ENCODE results near the gene MAP3K13. TPM values are rescaled to one million over a fixed set of nuclear protein-coding genes. Genes with fewer than 3 reads are reported as not detected.
A peak's percentile ranks its signal among the peaks of the same experiment; 100 is the strongest.

The MAP3K13 gene
- 10 to 100 TPM in 3 of 4 donors, 1 to 10 TPM in 1; 8.8 to 47.8 (median 17.2) TPM for total RNA-seq

- TF ChIP-seq CTCF (IDR thresholded peaks at IDR 0.05) = peak in 1 of 4 experiments; percentile 3
- no peak for TF ChIP-seq POLR2A (IDR thresholded peaks at IDR 0.05)
These were observed at the start of gene MAP3K13 for GRCh38 chr3:185362850-185363661. Gene MAP3K13, plus strand, starts transcription at chr3:185363136. Its CDS starts 65,446 bp downstream, at chr3:185428582.

GRCh38 chr3:185313693-185314246 is 49.2 kb upstream of the MAP3K13 start:
- TF ChIP-seq CTCF (IDR thresholded peaks at IDR 0.05) (no peak), POLR2A (IDR thresholded peaks at IDR 0.05) (no peak)
- H3K36me3 ChIP-seq = no peaks in the 10 kb centered on the region
- H3K4me3 ChIP-seq = no peak overlapping the region
- H3K27me3 ChIP-seq = no peaks in the 10 kb centered on the region
- no peak overlapping the region for H3K27ac ChIP-seq
- DNase-seq = no peak
- peaks cover 0 to 6% of the 10 kb centered on the region in 2 donors for H3K9me3 ChIP-seq
- no peaks in the 10 kb centered on the region for H3K4me1 ChIP-seq
- intact Hi-C loops (cut with DNase I; ENCODE audit: low total_unique reads) = no loop called here

More at GRCh38 chr3:185362850-185363661, at the start of gene MAP3K13:
- Histone ChIP-seq H3K9me3 (no peaks in the 10 kb centered on the region), H3K36me3 (no peaks in the 10 kb centered on the region), H3K4me1 (no peaks in the 10 kb centered on the region), H3K27ac (peak within 1 kb of the TSS; percentile 71 to 76), H3K27me3 (no peaks in the 10 kb centered on the region), H3K4me3 (peak within 1 kb of the TSS; percentile 47 to 55)
- intact Hi-C loops (cut with DNase I; ENCODE audit: low total_unique reads) = no loop called here
- peak; percentile 60 to 82 for DNase-seq

- H3K36me3 ChIP-seq = no peaks in the 10 kb centered on the region
- no peak for DNase-seq
- H3K27ac ChIP-seq = peak overlapping the region in 1 of 2 donors; percentile 41
- no peak overlapping the region for H3K4me3 ChIP-seq
- H3K27me3 ChIP-seq = no peaks in the 10 kb centered on the region
- intact Hi-C loops (cut with DNase I; ENCODE audit: low total_unique reads) = no loop called here
- no peak for TF ChIP-seq CTCF (IDR thresholded peaks at IDR 0.05)
- TF ChIP-seq POLR2A (IDR thresholded peaks at IDR 0.05) = no peak
- no peaks in the 10 kb centered on the region for H3K4me1 ChIP-seq
- no peaks in the 10 kb centered on the region for H3K9me3 ChIP-seq
These were observed 46.1 kb upstream of the MAP3K13 start for GRCh38 chr3:185316740-185317412.

- no peaks in the 10 kb centered on the region for H3K36me3 ChIP-seq
- no peaks in the 10 kb centered on the region for H3K27me3 ChIP-seq
- peak overlapping the region in 1 of 2 donors; percentile 41 for H3K27ac ChIP-seq
- H3K4me3 ChIP-seq = no peak overlapping the region
- TF ChIP-seq POLR2A (IDR thresholded peaks at IDR 0.05) (no peak), CTCF (IDR thresholded peaks at IDR 0.05) (no peak)
- no peak for DNase-seq
- intact Hi-C loops (cut with DNase I; ENCODE audit: low total_unique reads) = no loop called here
- no peaks in the 10 kb centered on the region for H3K4me1 ChIP-seq
- H3K9me3 ChIP-seq = no peaks in the 10 kb centered on the region
These were observed 45.3 kb upstream of the MAP3K13 start for GRCh38 chr3:185317674-185318073.

- TF ChIP-seq CTCF (IDR thresholded peaks at IDR 0.05) (no peak), POLR2A (IDR thresholded peaks at IDR 0.05) (no peak)
These were observed 44.8 kb upstream of the MAP3K13 start for GRCh38 chr3:185318141-185318540.

More at GRCh38 chr3:185318141-185318540, 44.8 kb upstream of the MAP3K13 start:
- intact Hi-C loops (cut with DNase I; ENCODE audit: low total_unique reads) = no loop called here
- no peak for DNase-seq
- no peak overlapping the region for H3K27ac ChIP-seq
- H3K36me3 ChIP-seq = no peaks in the 10 kb centered on the region
- no peaks in the 10 kb centered on the region for H3K9me3 ChIP-seq
- H3K4me1 ChIP-seq = no peaks in the 10 kb centered on the region
- H3K4me3 ChIP-seq = no peak overlapping the region
- H3K27me3 ChIP-seq = no peaks in the 10 kb centered on the region

Data from uterus (tissue), 4 donors.